HL-60 (cell line): ENCODE results near the gene ATPAF2.

Experiments used
- POLR2AphosphoS5 ChIP-seq: IDR thresholded peaks from 2 replicates; pipeline ENCODE4 v1.6.1; 2012; ENCODE audit warnings: low read depth
- TF ChIP-seq, protein P1 (sequence below): IDR thresholded peaks from one replicate; pipeline ENCODE4 v1.5.1; 2011; ENCODE audit warnings: low read length, control low read depth, inconsistent platforms; ENCODE audit not compliant: insufficient read depth
- TF ChIP-seq, protein P2 (sequence below): IDR thresholded peaks from 2 replicates; pipeline ENCODE4 v1.6.1; 2012; ENCODE audit warnings: low read depth; ENCODE audit not compliant: insufficient replicate concordance

DNA sequence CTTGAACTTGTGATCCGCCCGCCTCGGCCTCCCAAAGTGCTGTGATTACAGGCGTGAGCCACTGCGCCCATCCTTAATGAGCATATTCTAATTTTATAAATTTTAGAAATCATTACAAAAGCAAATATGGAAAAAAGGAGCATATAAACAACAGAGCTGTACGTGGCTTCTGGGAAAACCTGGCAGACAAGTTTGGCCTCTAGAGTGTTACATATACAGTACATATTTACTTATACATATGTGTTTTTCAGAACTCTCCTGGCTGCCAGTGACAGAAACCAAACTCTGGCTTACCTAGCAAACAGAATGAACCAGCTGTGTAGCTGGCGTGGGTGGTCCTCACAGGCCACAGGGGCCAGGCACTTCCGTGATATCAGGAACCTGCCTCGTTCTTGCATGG lies 56.2 kb downstream of the ATPAF2 start:
- TF ChIP-seq, protein P1, sequence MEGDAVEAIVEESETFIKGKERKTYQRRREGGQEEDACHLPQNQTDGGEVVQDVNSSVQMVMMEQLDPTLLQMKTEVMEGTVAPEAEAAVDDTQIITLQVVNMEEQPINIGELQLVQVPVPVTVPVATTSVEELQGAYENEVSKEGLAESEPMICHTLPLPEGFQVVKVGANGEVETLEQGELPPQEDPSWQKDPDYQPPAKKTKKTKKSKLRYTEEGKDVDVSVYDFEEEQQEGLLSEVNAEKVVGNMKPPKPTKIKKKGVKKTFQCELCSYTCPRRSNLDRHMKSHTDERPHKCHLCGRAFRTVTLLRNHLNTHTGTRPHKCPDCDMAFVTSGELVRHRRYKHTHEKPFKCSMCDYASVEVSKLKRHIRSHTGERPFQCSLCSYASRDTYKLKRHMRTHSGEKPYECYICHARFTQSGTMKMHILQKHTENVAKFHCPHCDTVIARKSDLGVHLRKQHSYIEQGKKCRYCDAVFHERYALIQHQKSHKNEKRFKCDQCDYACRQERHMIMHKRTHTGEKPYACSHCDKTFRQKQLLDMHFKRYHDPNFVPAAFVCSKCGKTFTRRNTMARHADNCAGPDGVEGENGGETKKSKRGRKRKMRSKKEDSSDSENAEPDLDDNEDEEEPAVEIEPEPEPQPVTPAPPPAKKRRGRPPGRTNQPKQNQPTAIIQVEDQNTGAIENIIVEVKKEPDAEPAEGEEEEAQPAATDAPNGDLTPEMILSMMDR: no peak
- no peak for TF ChIP-seq POLR2AphosphoS5
- TF ChIP-seq, protein P2, sequence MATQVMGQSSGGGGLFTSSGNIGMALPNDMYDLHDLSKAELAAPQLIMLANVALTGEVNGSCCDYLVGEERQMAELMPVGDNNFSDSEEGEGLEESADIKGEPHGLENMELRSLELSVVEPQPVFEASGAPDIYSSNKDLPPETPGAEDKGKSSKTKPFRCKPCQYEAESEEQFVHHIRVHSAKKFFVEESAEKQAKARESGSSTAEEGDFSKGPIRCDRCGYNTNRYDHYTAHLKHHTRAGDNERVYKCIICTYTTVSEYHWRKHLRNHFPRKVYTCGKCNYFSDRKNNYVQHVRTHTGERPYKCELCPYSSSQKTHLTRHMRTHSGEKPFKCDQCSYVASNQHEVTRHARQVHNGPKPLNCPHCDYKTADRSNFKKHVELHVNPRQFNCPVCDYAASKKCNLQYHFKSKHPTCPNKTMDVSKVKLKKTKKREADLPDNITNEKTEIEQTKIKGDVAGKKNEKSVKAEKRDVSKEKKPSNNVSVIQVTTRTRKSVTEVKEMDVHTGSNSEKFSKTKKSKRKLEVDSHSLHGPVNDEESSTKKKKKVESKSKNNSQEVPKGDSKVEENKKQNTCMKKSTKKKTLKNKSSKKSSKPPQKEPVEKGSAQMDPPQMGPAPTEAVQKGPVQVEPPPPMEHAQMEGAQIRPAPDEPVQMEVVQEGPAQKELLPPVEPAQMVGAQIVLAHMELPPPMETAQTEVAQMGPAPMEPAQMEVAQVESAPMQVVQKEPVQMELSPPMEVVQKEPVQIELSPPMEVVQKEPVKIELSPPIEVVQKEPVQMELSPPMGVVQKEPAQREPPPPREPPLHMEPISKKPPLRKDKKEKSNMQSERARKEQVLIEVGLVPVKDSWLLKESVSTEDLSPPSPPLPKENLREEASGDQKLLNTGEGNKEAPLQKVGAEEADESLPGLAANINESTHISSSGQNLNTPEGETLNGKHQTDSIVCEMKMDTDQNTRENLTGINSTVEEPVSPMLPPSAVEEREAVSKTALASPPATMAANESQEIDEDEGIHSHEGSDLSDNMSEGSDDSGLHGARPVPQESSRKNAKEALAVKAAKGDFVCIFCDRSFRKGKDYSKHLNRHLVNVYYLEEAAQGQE: no peak
